Measurements from ENCODE around the gene ERO1A.

Gene ERO1A

GRCh38 chr14:52723514-52724359 is 28.4 kb upstream of the ERO1A start:
- no peaks in the 10 kb centered on the region for H3K9me3 Mint-ChIP-seq
- DNase-seq (ENCODE audit: low spot score in 2 of 2) (no peak), ATAC-seq (replicated peaks; ENCODE audit: extremely low read depth, poor library complexity, severe bottlenecking) (no peak)
- peaks cover 55% of the 10 kb centered on the region for H3K36me3 Mint-ChIP-seq (ENCODE audit: insufficient read depth)
- H3K27me3 Mint-ChIP-seq, result no peaks in the 10 kb centered on the region
- H3K27ac Mint-ChIP-seq (ENCODE audit: low read depth), result peak overlapping the region; percentile 64
- no peak overlapping the region for H3K4me3 Mint-ChIP-seq
- H3K4me1 Mint-ChIP-seq, result peaks cover 27% of the 10 kb centered on the region

- H3K36me3 Mint-ChIP-seq (ENCODE audit: insufficient read depth), result peaks cover 73% of the 10 kb centered on the region
- no peaks in the 10 kb centered on the region for H3K9me3 Mint-ChIP-seq
- no peak for DNase-seq (ENCODE audit: low spot score in 2 of 2)
- no peak for ATAC-seq (replicated peaks; ENCODE audit: extremely low read depth, poor library complexity, severe bottlenecking)
- no peak overlapping the region for H3K4me3 Mint-ChIP-seq
- H3K27ac Mint-ChIP-seq (ENCODE audit: low read depth), result peak overlapping the region; percentile 16
- H3K27me3 Mint-ChIP-seq, result no peaks in the 10 kb centered on the region
- H3K4me1 Mint-ChIP-seq, result peaks cover 3% of the 10 kb centered on the region
Measured at GRCh38 chr14:52716155-52716554, 20.8 kb upstream of the ERO1A start.

- Mint-ChIP-seq H3K4me3 (no peak overlapping the region), H3K9me3 (no peaks in the 10 kb centered on the region), H3K4me1 (peaks cover 22% of the 10 kb centered on the region), H3K27ac (ENCODE audit: low read depth) (no peak overlapping the region), H3K27me3 (no peaks in the 10 kb centered on the region), H3K36me3 (ENCODE audit: insufficient read depth) (peaks cover 69% of the 10 kb centered on the region)
- ATAC-seq (replicated peaks; ENCODE audit: extremely low read depth, poor library complexity, severe bottlenecking) (no peak), DNase-seq (ENCODE audit: low spot score in 2 of 2) (no peak)
Measured at GRCh38 chr14:52711666-52712065, 16.3 kb upstream of the ERO1A start.

- peak; percentile 98 for ATAC-seq (replicated peaks; ENCODE audit: extremely low read depth, poor library complexity, severe bottlenecking)
- Mint-ChIP-seq H3K4me3 (peak within 1 kb of the TSS; percentile 98), H3K27me3 (no peaks in the 10 kb centered on the region), H3K9me3 (no peaks in the 10 kb centered on the region), H3K27ac (ENCODE audit: low read depth) (peak within 1 kb of the TSS; percentile 94), H3K4me1 (peaks cover 28% of the 10 kb centered on the region), H3K36me3 (ENCODE audit: insufficient read depth) (peaks cover 33% of the 10 kb centered on the region)
- peak; percentile 80 for DNase-seq (ENCODE audit: low spot score in 2 of 2)
Measured at GRCh38 chr14:52706724-52707706, 11.7 kb upstream of the ERO1A start, which contains the start of gene PSMC6. Gene PSMC6, plus strand, starts transcription at chr14:52707200. Its CDS starts 20 bp downstream, at chr14:52707220.

GRCh38 chr14:52706286-52706685 is 10.9 kb upstream of the ERO1A start:
- H3K27me3 Mint-ChIP-seq, result no peaks in the 10 kb centered on the region
- no peaks in the 10 kb centered on the region for H3K9me3 Mint-ChIP-seq
- H3K4me1 Mint-ChIP-seq, result peaks cover 26% of the 10 kb centered on the region
- peak overlapping the region; percentile 98 for H3K4me3 Mint-ChIP-seq
- H3K36me3 Mint-ChIP-seq (ENCODE audit: insufficient read depth), result peaks cover 30% of the 10 kb centered on the region
- peak; percentile 9 for ATAC-seq (replicated peaks; ENCODE audit: extremely low read depth, poor library complexity, severe bottlenecking)
- DNase-seq (ENCODE audit: low spot score in 2 of 2), result no peak
- H3K27ac Mint-ChIP-seq (ENCODE audit: low read depth), result peak overlapping the region; percentile 94

GRCh38 chr14:52703664-52704063 is 8.3 kb upstream of the ERO1A start:
- no peak overlapping the region for H3K27ac Mint-ChIP-seq (ENCODE audit: low read depth)
- DNase-seq (ENCODE audit: low spot score in 2 of 2) (no peak), ATAC-seq (replicated peaks; ENCODE audit: extremely low read depth, poor library complexity, severe bottlenecking) (no peak)
- H3K9me3 Mint-ChIP-seq, result no peaks in the 10 kb centered on the region
- no peak overlapping the region for H3K4me3 Mint-ChIP-seq
- H3K4me1 Mint-ChIP-seq, result peaks cover 23% of the 10 kb centered on the region
- peaks cover 13% of the 10 kb centered on the region for H3K36me3 Mint-ChIP-seq (ENCODE audit: insufficient read depth)
- no peaks in the 10 kb centered on the region for H3K27me3 Mint-ChIP-seq

- H3K9me3 Mint-ChIP-seq, result no peaks in the 10 kb centered on the region
- H3K27me3 Mint-ChIP-seq, result no peaks in the 10 kb centered on the region
- H3K4me3 Mint-ChIP-seq, result no peak overlapping the region
- DNase-seq (ENCODE audit: low spot score in 2 of 2), result no peak
- peaks cover 21% of the 10 kb centered on the region for H3K4me1 Mint-ChIP-seq
- H3K36me3 Mint-ChIP-seq (ENCODE audit: insufficient read depth), result peaks cover 13% of the 10 kb centered on the region
- no peak for ATAC-seq (replicated peaks; ENCODE audit: extremely low read depth, poor library complexity, severe bottlenecking)
- H3K27ac Mint-ChIP-seq (ENCODE audit: low read depth), result no peak overlapping the region
Measured at GRCh38 chr14:52703225-52703624, 7.9 kb upstream of the ERO1A start.

GRCh38 chr14:52701223-52701622 is 5.9 kb upstream of the ERO1A start:
- Mint-ChIP-seq H3K36me3 (ENCODE audit: insufficient read depth) (peaks cover 3% of the 10 kb centered on the region), H3K9me3 (no peaks in the 10 kb centered on the region), H3K4me3 (no peak overlapping the region), H3K4me1 (peaks cover 1% of the 10 kb centered on the region), H3K27me3 (no peaks in the 10 kb centered on the region), H3K27ac (ENCODE audit: low read depth) (no peak overlapping the region)
- ATAC-seq (replicated peaks; ENCODE audit: extremely low read depth, poor library complexity, severe bottlenecking) (no peak), DNase-seq (ENCODE audit: low spot score in 2 of 2) (no peak)

- Mint-ChIP-seq H3K27me3 (no peaks in the 10 kb centered on the region), H3K4me1 (no peaks in the 10 kb centered on the region), H3K9me3 (no peaks in the 10 kb centered on the region), H3K4me3 (no peak overlapping the region), H3K27ac (ENCODE audit: low read depth) (no peak overlapping the region), H3K36me3 (ENCODE audit: insufficient read depth) (peaks cover 3% of the 10 kb centered on the region)
- DNase-seq (ENCODE audit: low spot score in 2 of 2) (no peak), ATAC-seq (replicated peaks; ENCODE audit: extremely low read depth, poor library complexity, severe bottlenecking) (no peak)
Measured at GRCh38 chr14:52700701-52701172, 5.4 kb upstream of the ERO1A start.

GRCh38 chr14:52694761-52695480 is 437 bp downstream of the ERO1A start:
- peak overlapping the region; percentile 92 for H3K27ac Mint-ChIP-seq (ENCODE audit: low read depth)
- H3K36me3 Mint-ChIP-seq (ENCODE audit: insufficient read depth), result peaks cover 8% of the 10 kb centered on the region
- peaks cover 42% of the 10 kb centered on the region for H3K4me1 Mint-ChIP-seq

GRCh38 chr14:52693532-52693931 is 1.8 kb downstream of the ERO1A start:
- Mint-ChIP-seq H3K4me3 (peak overlapping the region; percentile 38), H3K4me1 (peaks cover 53% of the 10 kb centered on the region), H3K27ac (ENCODE audit: low read depth) (peak overlapping the region; percentile 71), H3K36me3 (ENCODE audit: insufficient read depth) (peaks cover 10% of the 10 kb centered on the region), H3K27me3 (no peaks in the 10 kb centered on the region), H3K9me3 (no peaks in the 10 kb centered on the region)
- DNase-seq (ENCODE audit: low spot score in 2 of 2) (no peak), ATAC-seq (replicated peaks; ENCODE audit: extremely low read depth, poor library complexity, severe bottlenecking) (no peak)

More at GRCh38 chr14:52694761-52695480, 437 bp downstream of the ERO1A start:
- no peaks in the 10 kb centered on the region for H3K27me3 Mint-ChIP-seq
- H3K9me3 Mint-ChIP-seq, result no peaks in the 10 kb centered on the region
- ATAC-seq (replicated peaks; ENCODE audit: extremely low read depth, poor library complexity, severe bottlenecking), result peak; percentile 70
- DNase-seq (ENCODE audit: low spot score in 2 of 2), result peak; percentile 26 to 38
- peak overlapping the region; percentile 96 for H3K4me3 Mint-ChIP-seq

- Mint-ChIP-seq H3K9me3 (no peaks in the 10 kb centered on the region), H3K27me3 (no peaks in the 10 kb centered on the region), H3K36me3 (ENCODE audit: insufficient read depth) (peaks cover 10% of the 10 kb centered on the region), H3K4me1 (peaks cover 58% of the 10 kb centered on the region), H3K4me3 (peak overlapping the region; percentile 38), H3K27ac (ENCODE audit: low read depth) (no peak overlapping the region)
- ATAC-seq (replicated peaks; ENCODE audit: extremely low read depth, poor library complexity, severe bottlenecking), result no peak
- DNase-seq (ENCODE audit: low spot score in 2 of 2), result no peak
Measured at GRCh38 chr14:52693036-52693435, 2.3 kb downstream of the ERO1A start.

All from central memory CD8-positive, alpha-beta T cell (primary cell).